ENCODE results near the gene C16orf86. TPM values are rescaled to one million over a fixed set of nuclear protein-coding genes. Genes with fewer than 3 reads are reported as not detected.

The C16orf86 gene
- total RNA-seq, 2 experiments from 2014 or later, result 1.7 to 2.0 TPM

- ChIA-PET CTCF (interaction anchor here (1.2 to 1.4 kb wide), 2 partner anchors 104 to 232 kb away, joined by 3 to 4 read pairs; no protein-coding TSS in a partner anchor), POLR2A (interaction anchor here (0.7 kb wide), 1 partner anchor 89 kb away, joined by 3 read pairs; no protein-coding TSS in a partner anchor)
Observed at GRCh38 chr16:67651847-67652246, 14.8 kb upstream of the C16orf86 start.

GRCh38 chr16:67652578-67653127 lies 14.0 kb upstream of the C16orf86 start:
- CTCF ChIA-PET, result interaction anchor here (1.2 to 1.4 kb wide), 2 partner anchors 105 to 231 kb away, joined by 3 to 4 read pairs; no protein-coding TSS in a partner anchor
- POLR2A ChIA-PET, result no interaction called here

- ChIA-PET CTCF (no interaction called here), POLR2A (interaction anchor here (1.7 kb wide), 1 partner anchor 8 kb away, joined by 5 read pairs; the partner anchor contains the start of gene CARMIL2)
Observed at GRCh38 chr16:67653128-67653788, 13.4 kb upstream of the C16orf86 start.

- CTCF ChIA-PET, result interaction anchor here (1.2 to 5.7 kb wide), 2 partner anchors 8 to 132 kb away, joined by 4 to 41 read pairs; partner anchors contain the start of gene CARMIL2
- POLR2A ChIA-PET, result interaction anchor here (1.7 kb wide), 1 partner anchor 9 kb away, joined by 5 read pairs; the partner anchor contains the start of gene CARMIL2
Observed at GRCh38 chr16:67653789-67654402, 12.7 kb upstream of the C16orf86 start.

- CTCF ChIA-PET, result interaction anchor here (1.2 to 5.7 kb wide), 2 partner anchors 9 to 133 kb away, joined by 4 to 41 read pairs; partner anchors contain the start of gene CARMIL2
- POLR2A ChIA-PET, result interaction anchor here (1.7 kb wide), 1 partner anchor 9 kb away, joined by 5 read pairs; the partner anchor contains the start of gene CARMIL2
Observed at GRCh38 chr16:67654403-67654911, 12.2 kb upstream of the C16orf86 start.

- CTCF ChIA-PET, result interaction anchor here (5.7 kb wide), 1 partner anchor 10 kb away, joined by 41 read pairs; the partner anchor contains the start of gene CARMIL2
- POLR2A ChIA-PET, result interaction anchor here (1.3 kb wide), 1 partner anchor 100 kb away, joined by 4 read pairs; no protein-coding TSS in a partner anchor
Observed at GRCh38 chr16:67655363-67655762, 11.3 kb upstream of the C16orf86 start.

- POLR2A ChIA-PET, result interaction anchor here (1.0 to 1.3 kb wide), 2 partner anchors 11 to 101 kb away, joined by 4 to 5 read pairs; no protein-coding TSS in a partner anchor
- CTCF ChIA-PET, result interaction anchor here (2.7 to 5.7 kb wide), 2 partner anchors 11 to 135 kb away, joined by 8 to 41 read pairs; partner anchors contain the start of gene CARMIL2
Observed at GRCh38 chr16:67656344-67657016, 10.1 kb upstream of the C16orf86 start.

- ChIA-PET CTCF (interaction anchor here (2.7 to 5.7 kb wide), 2 partner anchors 12 to 136 kb away, joined by 8 to 41 read pairs; partner anchors contain the start of gene CARMIL2), POLR2A (interaction anchor here (1.0 to 3.4 kb wide), 3 partner anchors 10 to 116 kb away, joined by 3 to 28 read pairs (median 4); partner anchors contain the start of genes C16orf86 and CARMIL2)
Observed at GRCh38 chr16:67657017-67657608, 9.5 kb upstream of the C16orf86 start.

GRCh38 chr16:67657751-67658518 lies 8.7 kb upstream of the C16orf86 start:
- ChIA-PET POLR2A (interaction anchor here (1.0 to 3.4 kb wide), 3 partner anchors 9 to 116 kb away, joined by 3 to 28 read pairs (median 4); partner anchors contain the start of genes C16orf86 and CARMIL2), CTCF (interaction anchor here (0.5 to 5.7 kb wide), 6 partner anchors 12 to 201 kb away, joined by 3 to 41 read pairs (median 4); partner anchors contain the start of genes CARMIL2 and CTCF)

GRCh38 chr16:67658849-67659674 lies 7.6 kb upstream of the C16orf86 start:
- POLR2A ChIA-PET, result interaction anchor here (0.5 to 3.4 kb wide), 6 partner anchors 13 to 221 kb away, joined by 3 to 28 read pairs (median 4); partner anchors contain the start of gene CARMIL2
- CTCF ChIA-PET, result interaction anchor here (0.6 to 5.7 kb wide), 6 partner anchors 9 to 138 kb away, joined by 3 to 41 read pairs (median 8); partner anchors contain the start of genes CARMIL2 and CTCF

GRCh38 chr16:67659675-67660563 lies 6.7 kb upstream of the C16orf86 start, which contains the start of gene ACD:
ACD (minus strand) TSS chr16:67660260; CDS start chr16:67660220, 40 bp downstream.
- CTCF ChIA-PET, result interaction anchor here (0.9 to 5.7 kb wide), 7 partner anchors 8 to 139 kb away, joined by 3 to 41 read pairs (median 8); partner anchors contain the start of genes CARMIL2 and CTCF
- POLR2A ChIA-PET, result interaction anchor here (0.5 to 3.4 kb wide), 15 partner anchors 9 to 275 kb away, joined by 3 to 28 read pairs (median 4); partner anchors contain the start of genes CARMIL2, CTCF, GFOD2 and TSNAXIP1

- CTCF ChIA-PET, result interaction anchor here (0.9 to 2.6 kb wide), 7 partner anchors 8 to 141 kb away, joined by 3 to 15 read pairs (median 7); partner anchors contain the start of genes CARMIL2 and CTCF
- POLR2A ChIA-PET, result interaction anchor here (0.6 to 3.4 kb wide), 16 partner anchors 10 to 274 kb away, joined by 3 to 28 read pairs (median 4); partner anchors contain the start of genes CARMIL2, CTCF, GFOD2 and TSNAXIP1
Observed at GRCh38 chr16:67660564-67661028, 6.0 kb upstream of the C16orf86 start, which contains the start of gene PARD6A. PARD6A (plus strand) TSS chr16:67660960; CDS start chr16:67661039, 79 bp downstream.

GRCh38 chr16:67661101-67661761 lies 5.4 kb upstream of the C16orf86 start:
- ChIA-PET POLR2A (interaction anchor here (0.8 to 1.1 kb wide), 3 partner anchors 101 to 172 kb away, joined by 3 to 4 read pairs (median 3); no protein-coding TSS in a partner anchor), CTCF (interaction anchor here (0.9 to 2.6 kb wide), 4 partner anchors 16 to 141 kb away, joined by 3 to 9 read pairs (median 6); partner anchors contain the start of genes CARMIL2 and CTCF)
